HG03060 (cell line): ENCODE results near the gene NKIRAS2.

Experiments
- ATAC-seq: cut with Tn5 transposase; IDR thresholded peaks from one replicate; pipeline ENCODE4 v1.9.1; 2021; ENCODE audit warnings: low read depth, moderate number of reproducible peaks; ENCODE audit not compliant: unreplicated experiment

Gene NKIRAS2

DNA sequence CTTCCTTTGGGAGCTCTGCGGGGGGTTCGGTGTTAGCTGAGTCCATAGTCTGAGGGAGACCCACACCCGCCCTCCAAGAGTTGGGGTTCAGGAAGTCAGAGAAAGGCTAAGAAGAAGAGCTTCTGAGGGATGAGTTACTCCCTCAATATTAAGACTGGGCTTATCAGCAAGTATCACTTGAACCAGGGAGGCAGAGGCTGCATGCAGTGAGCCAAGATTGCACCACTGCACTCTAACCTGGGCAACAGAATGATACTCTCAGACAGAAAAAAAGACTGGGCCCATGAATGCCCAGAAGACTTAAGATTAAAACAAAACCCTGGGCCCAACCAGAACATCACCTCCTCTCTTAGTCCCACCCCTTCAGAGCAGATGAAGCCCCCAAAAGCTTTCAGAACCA is 6.0 kb downstream of the NKIRAS2 start:
- no peak for ATAC-seq

DNA sequence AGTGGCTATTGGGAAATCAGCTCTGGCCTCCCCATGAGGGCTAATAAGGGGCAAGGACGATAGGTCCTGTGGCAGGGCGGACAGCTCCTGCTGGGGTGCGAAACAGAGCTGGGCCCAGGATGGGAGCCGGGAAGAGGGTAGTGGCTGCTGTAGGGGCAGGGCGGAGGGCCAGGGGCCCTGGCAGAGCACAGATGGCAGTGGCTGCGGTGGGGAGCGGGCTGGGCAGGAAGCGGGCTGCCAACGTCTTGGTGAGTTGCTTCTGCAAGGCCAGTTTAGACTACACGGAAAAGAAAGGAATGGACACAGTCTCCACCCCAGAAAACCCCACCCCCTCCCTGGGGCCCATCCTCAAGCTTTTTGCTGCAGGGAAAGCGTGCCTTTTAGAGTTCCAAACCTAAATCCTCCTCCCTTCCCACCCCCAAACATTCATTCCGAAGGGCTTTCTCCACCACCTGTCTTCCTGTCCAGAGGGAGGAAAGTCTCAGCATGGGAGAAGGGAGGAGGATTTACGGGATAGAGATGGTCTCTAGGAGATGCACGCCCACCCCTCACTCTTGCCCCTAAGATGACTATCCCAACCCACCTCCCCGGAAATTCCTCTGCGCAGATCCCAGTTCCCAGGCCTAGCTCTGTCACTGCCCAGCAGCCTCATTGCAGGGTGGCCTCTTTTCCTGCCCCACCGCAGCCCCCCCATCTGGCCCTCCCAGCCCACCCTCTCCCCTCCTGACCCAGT is 7.1 kb downstream of the NKIRAS2 start:
- no peak for ATAC-seq

DNA sequence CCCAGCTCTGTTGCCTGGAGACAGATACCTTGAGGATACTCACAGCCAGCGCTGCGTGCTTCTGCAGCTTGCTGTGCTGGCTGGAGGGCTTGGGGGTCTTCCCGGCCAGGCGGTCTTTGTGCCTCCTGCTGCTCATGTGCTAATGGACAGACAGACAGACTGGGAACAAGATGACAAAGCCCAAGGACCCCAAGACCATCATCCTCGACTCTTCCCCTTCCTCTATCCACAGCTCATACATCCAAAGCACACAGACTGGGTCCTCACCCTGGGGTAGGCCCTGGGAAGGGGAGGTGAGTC is 7.7 kb downstream of the NKIRAS2 start:
- ATAC-seq = no peak

DNA sequence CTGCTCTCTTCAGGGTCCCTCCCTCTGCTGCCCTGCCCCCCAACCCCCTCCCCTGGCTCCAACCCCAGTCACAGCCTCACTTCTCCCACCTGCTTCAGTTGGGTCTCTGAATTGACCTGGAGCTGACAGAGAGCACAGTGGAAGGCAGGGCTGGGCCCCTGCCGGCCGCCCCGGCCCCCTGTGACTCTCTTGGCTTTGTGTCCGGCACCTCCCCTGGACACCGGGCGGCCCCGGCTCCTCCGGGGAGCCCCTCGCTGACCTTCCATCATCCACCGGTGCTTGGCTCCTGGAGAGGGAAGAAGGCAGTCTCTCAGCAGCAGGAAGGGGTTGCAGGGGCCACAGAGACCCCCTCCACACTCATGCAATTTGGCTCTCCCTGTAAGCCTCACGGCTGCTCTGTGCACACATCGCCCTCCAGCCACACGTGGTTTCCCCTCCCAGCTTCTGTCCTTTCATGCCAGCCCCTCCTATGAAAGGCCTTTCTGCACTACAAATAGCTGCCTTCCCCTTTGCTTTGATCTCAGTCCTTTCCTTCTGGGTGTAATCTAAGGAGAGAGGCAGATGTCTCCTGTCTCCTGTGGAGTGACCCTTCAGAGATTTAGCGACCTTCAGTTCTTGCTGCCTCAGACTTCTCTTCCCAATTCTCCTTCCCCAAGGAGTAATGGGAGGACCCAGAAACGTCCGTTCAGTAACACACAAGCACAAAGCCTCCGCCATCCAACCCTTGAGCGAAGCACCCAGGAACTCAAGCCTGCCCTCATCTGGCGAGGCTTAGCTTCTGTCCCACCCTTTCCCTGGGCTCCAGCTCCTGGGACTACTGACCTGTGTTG is 8.3 kb downstream of the NKIRAS2 start:
- ATAC-seq = no peak

DNA sequence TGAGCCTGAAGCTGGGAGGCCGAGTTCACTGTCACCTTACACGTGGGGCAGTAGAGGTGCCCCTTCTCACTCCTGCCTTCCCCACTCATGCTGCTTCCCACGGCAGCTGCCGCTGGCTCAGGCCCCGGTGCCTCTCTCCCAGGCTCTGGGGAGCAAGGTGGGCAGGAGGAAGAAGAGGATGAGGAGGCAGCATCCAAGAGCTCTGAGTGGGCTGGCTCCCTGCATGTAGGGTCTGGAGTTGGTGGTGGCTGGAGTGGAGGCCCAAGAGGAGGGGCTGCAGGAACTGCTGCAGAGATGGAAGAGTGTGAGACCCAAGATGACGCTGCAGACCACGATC is 8.9 kb downstream of the NKIRAS2 start:
- ATAC-seq = no peak

DNA sequence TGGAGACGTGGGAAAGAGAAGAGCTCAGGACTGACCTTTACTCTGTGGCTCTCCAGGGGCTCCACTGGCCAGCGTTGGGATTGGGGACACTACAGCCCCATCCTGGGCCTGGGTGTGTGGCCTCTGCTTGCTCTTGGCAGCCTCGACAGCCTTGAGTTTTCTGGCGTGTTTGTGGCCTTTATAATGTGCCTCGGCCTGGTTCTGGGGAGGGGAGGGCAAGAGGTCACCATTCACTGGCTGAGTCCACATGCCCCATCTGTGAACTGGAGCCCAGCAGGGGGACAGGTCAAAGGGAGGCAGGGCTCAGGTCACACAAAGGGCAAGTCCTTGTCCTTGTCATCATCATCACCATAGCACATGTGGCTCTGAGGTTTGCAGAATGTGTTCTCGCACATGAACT is 11.7 kb downstream of the NKIRAS2 start:
- ATAC-seq = no peak

DNA sequence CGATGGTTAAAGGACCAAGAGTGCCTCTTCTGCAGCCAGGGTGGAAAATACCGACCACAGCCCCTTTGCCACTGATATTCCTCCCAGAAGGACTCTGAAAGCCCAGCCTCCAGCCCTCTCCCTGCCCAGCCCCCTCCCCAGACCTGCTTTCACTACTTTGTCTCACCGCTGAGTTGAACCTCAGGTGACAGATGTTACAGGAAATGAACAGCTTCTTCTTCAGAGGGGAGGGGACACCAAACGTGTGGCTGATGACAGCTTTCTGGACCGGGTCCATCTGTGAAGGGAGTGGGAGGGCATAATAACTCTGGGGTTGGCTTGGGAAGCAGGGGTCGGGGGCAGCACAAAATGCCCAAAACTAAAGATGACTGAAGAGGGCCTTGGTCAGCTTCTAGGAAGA is 14.2 kb downstream of the NKIRAS2 start:
- ATAC-seq = no peak

DNA sequence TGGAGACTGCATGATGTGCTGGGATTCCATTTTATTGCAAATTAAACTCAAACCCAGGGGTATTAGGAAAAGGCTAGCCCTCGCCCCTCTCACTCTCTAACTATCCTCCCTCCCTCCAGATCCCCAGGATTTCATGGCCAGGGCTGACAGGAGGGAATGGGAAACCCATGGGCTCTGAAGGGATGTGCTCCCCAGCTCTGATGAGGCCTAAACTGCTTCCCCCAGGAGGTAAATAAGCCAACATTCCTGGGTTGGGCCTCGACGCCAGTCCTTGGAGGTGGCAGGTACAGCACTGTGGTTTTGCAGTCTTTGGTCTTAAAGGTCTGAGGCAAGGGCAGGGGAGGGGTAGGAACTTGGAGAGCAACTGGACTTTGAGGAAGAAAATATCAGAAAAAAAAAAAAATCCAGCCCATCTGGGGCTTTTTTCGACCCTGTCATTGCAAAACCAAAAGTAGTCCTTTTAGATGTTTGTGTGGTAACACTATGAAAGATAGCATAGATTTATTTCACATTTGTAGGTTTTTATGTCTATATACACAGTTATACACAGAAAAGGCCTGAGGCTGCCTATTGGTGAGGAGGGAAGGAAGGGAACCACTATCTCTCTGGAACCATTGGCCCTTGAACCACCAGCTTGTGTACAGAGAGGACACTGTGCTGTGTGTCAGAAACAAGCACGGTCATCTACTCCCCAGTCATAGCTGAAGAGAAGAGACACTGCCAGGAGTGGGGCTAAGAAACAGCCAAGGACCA is 18.5 kb downstream of the NKIRAS2 start:
- ATAC-seq = no peak

DNA sequence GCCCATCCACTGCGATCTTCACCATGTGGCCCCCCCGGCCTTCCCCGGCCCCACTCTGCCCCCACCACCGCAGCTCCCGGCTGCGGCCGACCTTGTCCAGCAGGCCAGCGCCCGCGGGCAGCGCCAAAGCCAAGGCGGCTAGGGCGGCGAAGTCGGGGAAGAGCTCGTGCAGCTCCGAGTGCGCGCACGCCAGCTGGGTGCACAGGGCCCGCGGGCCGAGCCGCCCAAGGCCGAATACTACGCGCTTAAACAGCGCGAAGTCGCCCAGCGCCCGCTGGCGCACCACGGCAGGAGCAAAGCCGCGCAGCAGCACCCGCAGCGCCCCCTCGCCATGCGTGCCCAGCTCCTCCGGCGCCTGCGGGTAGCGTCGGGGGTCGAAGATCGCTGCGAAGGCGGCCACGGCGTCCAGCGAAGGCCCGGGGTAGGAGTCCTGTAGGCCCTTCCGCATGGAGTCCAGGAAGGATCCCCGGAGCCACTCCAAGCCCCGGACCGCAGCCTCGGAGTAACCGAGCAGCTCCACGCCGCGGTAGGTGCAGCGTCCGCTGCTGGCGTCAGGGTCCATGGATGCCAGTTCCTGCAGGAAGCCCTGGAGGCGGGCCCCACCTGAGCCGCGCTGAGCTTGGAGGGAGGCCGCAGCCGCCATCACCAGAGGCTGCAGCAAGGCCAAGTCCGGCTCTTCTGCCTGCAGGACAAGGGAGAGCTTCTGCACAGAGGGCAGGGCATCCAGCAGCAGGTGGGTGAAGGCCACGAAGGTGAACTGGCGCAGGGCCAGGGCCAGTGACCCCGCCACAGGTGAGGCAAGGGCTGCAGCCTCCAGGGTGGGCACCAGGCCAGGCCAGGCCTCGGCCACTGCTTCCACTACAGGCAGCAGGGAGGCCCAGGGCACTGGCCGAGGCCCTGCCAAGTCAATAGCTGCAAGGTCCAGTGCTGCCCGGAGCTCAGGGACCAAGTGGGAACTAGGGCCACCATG is 20.2 kb downstream of the NKIRAS2 start:
- no peak for ATAC-seq

DNA sequence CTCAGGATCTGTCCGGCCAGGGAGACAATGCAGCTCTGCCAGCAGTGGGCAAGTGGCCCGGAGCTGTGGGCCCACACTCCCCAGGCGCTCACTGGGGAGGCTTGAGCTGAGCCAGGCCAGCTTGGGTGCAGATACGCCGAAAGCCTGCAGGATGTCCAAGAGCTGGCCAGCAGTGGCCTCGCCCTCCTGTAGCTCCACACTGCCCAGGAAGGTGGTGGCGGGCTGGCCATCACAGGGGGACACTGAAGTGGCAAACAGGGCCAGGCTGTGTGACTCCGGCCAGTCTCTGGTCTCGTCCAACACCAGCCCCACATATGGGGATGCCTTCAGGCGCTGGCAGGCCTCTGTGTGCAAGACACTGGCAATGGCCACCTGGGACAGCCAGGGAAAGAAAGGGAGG is 20.9 kb downstream of the NKIRAS2 start:
- ATAC-seq = no peak

DNA sequence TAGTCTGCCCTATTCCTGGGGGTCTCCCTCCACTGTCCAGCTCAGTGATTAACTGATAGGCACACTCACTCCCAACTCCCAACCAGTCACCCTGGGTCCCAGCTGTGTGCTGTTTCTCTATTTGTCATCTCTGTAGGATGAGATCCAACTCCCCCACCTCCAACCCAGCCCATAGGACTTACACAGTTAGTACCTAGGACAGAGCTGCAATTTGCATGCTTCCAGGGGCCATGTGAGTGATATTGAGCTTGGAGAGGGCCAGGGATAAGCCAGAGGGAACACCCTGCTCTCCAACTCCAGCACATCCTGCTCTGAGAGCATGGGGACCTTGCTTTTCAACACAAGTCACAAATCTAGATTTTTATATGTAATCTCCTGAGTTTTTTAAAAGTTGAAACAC is 21.7 kb downstream of the NKIRAS2 start:
- no peak for ATAC-seq

DNA sequence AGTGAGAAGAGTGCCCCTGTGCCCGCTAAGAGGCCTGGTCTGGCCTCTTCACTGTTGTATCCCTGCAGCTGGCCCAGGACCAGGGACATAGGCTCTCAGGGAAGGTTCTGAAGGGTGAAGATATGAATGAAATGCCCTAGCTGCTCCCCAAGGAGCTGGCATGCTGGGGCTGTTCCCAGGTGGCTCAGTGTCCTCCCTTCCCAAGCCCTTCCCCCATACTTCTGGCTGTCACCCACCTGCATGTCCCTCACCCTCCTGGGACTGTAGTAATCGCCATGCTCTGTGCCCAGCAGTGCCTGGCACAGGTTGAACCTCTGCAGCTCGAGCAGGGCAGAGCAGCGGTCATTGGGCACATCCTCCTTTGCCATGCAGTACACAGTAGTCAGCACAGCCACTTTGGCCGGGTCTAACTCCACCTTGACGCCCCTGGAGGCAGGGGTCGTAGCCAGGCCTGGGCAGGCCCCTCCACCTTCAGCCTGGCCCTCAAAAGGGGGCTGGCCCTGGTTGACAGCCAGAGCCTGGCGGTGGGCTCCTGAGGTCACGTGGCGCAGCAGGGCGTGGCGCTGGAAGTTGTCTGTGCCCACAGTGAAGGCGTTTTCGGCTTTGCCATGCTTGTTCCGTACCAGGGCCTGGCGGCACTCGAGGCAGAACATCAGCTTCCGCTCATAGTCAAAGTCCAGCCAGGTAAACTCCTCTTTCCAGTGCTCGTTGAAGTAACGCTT is 22.9 kb downstream of the NKIRAS2 start:
- ATAC-seq = no peak

DNA sequence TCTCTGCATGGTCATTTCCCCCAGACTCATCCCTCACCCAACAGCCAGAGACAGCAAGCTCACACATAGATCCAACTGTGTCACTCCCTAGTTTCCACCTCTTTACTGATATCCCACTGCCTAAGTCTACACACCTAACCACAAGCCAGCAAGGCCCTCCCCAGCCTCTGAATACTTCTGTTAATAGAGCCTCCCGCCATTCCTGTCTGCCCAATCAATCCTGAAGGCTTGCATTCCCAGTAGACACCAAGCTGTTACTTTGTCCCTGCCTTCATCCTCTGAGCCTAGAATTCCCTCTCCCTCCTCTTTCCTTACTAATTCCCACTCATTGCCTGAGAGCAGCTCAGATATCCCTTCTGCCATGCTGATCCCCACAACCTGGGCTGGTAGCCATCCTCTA is 25.8 kb downstream of the NKIRAS2 start:
- no peak for ATAC-seq

DNA sequence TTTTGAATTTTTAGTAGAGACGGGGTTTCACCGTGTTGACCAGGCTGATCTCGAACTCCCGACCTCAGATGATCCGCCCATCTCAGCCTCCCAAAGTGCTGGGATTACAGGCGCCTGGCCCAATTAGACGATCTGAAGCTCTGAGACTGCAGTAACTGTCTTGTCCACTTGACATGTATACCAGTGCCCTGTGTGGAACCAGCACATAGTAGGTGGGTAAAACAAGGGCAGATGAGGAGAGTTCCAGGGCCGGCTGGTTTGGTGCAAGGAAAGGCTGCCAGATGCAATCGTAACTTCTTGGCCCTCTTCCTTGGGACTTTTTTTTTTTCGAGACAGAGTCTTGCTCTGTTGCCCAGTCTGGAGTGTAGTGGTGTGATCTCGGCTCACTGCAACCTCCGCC is 27.5 kb downstream of the NKIRAS2 start:
- ATAC-seq = no peak

DNA sequence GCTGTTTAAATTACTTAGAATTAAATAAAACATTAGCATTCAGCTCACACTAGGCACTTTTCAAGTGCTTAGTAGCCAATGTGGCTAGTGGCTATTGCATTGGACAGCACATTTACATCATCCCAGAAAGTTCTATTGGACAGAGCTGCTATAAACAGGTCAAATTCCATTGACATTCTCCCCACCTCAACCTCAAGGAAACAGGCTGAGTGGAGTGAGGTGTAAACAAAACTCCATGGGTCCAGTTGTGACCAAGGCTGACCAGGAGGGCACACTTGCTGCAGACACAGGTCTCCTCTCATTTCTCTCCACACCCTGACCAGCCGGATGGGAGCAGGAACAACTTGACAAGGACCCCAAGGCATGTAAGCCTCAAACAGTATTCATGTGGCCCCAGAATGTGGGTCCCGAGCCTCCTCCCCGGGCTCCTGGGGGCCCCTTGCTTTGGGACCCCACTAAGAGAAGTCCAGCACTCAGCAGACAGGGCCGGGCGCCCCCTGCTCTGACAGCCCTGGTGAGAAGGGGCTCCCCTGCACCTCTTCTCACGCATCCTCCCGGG is 30.0 kb downstream of the NKIRAS2 start:
- ATAC-seq = no peak

DNA sequence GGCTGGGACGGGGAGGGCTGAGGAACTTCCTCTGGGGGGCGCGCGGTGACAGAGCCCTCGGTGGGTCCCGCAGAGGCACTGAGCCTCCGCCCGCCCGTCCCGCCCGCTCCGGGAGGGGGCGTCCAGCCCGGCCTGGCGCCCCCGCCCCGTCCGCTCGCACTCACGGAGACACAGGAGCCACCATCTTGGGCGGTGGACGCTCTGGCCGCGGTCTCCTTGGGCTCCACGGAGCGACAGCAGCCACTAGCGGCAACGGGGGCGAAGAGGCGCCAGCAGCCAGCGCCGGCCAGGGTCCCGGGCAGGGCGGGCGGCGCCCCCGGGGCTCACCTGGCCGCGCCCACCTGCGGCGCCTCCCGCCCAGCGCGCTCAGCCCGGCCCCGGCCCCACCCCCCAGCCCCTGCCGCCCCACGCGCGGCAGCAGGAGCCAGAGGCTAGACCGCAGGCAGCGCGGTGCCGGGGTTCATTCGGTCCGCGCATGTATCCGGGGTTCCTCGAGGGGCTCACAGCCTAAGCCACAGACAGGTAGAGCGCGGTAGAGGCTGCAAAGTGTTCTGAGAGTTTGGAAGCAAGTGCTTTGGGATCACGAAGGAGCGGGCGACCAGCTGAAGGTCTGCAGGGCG is 30.6 kb downstream of the NKIRAS2 start, which contains the start of gene C17orf113:
C17orf113 (minus strand) TSS at position 209 of the 620 bp plus-strand sequence. CDS start 7,225 bp downstream, outside the sequence.
- no peak for ATAC-seq

DNA sequence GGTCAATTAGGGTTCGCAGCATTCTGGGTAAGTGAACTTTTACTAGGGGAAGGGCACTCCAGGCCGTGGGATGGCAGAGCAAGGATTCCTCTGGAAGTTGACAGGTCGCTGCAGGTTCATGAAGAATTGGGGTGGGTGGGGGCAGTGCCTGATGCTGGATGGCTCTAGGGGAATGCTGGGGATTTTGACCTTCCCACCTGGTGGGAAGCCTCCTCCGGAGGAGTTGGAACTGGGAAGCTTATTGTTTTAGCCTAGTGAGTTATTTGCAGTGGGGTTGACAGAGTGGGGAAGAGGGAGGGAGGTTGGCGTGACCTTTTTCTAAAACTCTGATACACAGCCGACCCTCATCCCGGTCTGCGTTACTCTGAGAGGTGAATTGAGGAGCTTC is 31.1 kb downstream of the NKIRAS2 start:
- ATAC-seq = no peak

DNA sequence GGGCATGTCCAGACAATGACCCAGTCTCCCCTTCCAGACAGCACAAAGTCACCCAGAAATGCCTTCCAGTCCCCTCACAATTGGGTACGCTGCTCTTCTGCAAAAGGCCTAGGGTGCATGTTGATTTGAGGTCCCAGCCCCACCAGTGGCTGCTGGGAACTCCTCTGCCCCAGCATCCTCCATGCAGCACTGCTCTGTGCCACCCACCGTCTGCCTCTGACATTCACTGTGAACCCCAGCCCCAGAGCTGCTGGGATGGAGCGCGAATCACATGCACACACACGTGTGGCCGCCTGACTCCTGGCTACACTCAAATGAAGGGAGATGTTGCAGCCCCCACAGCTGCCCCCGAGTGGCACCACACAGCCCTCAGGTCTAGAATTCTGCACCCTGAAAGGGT is 31.8 kb downstream of the NKIRAS2 start:
- ATAC-seq = no peak

DNA sequence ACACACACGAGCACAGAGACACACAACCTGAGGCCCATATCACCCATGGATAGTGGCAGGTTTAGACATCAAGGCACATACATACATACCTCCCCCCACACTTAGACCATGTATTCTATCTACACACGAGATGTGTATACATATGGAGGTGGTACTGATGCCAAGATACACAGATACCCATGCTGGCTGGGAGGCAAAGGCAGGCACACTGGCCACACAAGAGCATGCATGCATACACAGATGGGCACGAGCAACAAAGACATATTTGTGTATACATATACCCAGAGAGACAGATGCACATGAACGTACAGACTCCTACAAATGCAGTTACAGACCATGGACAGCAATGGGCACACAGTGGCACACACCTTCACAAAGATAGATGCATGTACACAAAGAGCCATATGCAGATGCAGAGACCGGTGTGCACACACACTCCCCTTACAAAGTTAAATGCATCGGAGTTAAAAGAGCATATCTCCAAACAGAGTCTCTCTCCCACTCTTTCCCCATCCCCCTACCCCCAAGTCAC is 32.5 kb downstream of the NKIRAS2 start:
- no peak for ATAC-seq
